ENCODE data around the gene C14orf119.

Gene C14orf119, protein sequence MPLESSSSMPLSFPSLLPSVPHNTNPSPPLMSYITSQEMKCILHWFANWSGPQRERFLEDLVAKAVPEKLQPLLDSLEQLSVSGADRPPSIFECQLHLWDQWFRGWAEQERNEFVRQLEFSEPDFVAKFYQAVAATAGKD

DNA sequence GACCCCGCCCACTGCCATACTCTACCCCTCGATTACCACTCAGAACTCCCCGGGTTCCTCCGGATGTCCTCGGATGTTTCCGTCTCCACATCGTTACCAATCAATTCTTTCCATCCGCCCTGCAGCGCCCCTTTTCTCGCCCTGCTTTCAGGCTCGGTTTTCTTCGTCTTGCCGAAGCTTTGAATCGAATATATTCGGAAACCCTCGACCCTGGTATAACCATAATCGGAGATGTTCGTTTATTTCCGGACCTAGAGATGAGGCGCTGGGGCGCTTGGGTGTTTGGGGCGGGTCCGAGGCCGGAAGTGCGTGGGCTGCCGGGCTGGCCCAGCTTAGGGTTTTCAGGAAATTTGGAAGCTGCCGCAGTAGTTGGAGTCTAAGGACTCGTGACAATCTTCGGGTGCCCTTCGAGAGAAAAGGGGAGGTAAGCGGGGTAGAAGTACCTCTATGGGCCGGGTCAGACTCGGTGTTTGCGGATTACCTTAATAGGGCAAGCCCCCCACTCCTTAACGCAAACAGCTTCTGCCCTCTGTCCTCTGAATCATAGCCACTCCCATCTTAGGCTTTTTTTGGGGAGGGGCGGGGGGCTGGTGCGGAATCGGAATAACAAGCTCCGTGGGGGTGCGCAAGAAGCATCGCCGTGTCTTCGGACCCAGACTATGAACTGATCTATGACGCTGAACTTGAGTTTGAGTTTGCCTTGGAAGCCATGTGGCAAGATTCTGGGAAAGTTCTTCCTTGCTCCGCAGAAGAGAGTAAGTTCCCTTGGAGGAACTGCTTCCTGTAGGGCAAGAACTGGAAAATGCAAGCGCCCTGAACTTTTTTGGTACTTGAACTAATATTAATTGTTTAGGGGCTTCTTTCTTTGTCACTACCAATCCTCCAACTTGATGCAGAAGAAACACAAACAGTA lies at the start of gene C14orf119:
Gene C14orf119 (plus strand): TSS at position 310 of the 913 bp plus-strand sequence. CDS start 2,154 bp downstream, outside the sequence.
- peak; percentile 99 for DNase-seq (ENCODE audit: low read depth)
- peak within 1 kb of the TSS; percentile 86 for H3K4me3 ChIP-seq (ENCODE audit: low read depth, low read length)
- TF ChIP-seq, protein P1, sequence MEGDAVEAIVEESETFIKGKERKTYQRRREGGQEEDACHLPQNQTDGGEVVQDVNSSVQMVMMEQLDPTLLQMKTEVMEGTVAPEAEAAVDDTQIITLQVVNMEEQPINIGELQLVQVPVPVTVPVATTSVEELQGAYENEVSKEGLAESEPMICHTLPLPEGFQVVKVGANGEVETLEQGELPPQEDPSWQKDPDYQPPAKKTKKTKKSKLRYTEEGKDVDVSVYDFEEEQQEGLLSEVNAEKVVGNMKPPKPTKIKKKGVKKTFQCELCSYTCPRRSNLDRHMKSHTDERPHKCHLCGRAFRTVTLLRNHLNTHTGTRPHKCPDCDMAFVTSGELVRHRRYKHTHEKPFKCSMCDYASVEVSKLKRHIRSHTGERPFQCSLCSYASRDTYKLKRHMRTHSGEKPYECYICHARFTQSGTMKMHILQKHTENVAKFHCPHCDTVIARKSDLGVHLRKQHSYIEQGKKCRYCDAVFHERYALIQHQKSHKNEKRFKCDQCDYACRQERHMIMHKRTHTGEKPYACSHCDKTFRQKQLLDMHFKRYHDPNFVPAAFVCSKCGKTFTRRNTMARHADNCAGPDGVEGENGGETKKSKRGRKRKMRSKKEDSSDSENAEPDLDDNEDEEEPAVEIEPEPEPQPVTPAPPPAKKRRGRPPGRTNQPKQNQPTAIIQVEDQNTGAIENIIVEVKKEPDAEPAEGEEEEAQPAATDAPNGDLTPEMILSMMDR (IDR thresholded peaks at IDR 0.05; ENCODE audit: control insufficient read depth, extremely low read depth, insufficient read depth) = no peak

DNA sequence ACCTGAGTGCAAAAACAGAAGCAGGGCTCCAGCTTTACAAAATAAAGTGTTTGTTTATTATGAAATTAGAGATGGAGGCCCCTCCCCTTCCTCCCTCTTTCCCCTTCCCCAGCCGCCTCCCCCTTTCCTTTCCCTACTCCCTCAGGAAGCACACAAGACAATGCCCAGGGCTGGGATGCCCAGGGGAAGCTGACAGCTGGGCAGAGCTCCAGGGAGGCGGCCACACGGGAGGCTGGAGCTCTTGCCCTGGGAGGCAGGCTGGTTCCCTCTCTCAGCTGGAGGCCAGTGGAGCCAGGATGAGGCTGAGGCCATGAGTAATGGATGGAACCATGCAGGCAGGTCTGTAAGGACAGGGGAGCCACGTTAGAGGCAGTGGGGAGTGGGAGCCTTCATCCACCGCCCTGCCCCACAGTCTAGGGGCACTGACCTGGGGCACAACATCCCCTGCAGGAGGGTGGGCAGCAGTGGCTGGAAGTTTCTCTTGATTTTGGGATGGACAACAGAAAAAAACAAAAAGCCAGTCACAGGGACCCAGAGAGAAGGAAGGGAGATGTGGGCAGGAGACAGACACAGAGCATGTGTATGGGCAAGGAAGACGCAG lies 48.2 kb upstream of the C14orf119 start:
- H3K4me3 ChIP-seq (ENCODE audit: low read depth, low read length) = no peak overlapping the region
- TF ChIP-seq, protein P1 (IDR thresholded peaks at IDR 0.05; ENCODE audit: control insufficient read depth, extremely low read depth, insufficient read depth) = no peak

DNA sequence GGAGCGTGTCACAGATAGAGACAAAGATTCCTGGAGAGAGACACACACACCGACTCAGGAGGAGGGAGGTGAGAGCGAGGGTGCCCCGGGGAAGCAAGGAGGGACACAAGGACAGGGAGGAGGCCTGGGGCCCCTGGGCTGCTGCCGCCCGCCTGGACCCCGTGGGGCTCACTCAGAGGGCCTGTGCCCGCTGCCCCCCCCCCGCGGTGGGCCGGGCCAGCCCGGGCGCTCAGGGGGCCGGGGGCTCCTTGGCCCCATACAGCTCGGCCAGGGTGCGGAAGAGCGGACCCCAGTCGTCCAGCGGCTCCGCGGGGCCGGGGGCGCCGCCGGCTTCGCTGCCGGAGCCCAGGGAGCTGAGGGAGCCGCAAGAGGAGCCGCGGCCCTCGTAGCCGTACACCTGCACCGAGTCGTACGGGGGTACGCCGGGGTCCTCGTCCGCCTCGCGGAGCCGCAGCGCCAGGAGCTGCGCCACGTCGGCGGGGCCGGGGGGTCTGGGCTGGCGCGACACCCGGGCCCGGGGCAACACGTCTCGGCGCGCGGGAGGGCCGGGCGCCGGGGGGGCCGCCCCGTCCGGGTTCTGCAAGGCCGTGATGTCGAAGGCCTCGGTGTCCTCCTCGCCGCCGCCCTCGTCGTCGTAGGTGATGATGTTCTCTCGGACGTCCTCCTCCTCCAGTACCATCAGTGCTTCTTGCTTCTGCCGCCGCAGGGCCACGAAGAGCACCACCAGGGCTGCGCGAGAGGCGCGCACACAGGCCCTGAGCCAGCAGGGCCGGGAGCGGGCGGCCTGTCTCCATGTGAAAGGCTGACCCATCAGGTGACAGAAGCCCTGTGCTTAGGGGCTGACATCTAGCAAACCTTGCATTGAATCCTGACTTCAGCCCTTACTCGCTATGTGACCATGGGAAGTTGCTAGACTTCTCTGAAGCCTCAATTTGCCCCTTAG lies 47.3 kb upstream of the C14orf119 start:
- TF ChIP-seq, protein P1 (IDR thresholded peaks at IDR 0.05; ENCODE audit: control insufficient read depth, extremely low read depth, insufficient read depth) = no peak
- H3K4me3 ChIP-seq (ENCODE audit: low read depth, low read length) = no peak overlapping the region
- DNase-seq (ENCODE audit: low read depth) = no peak

More for the DNA sequence above, 48.2 kb upstream of the C14orf119 start:
- DNase-seq (ENCODE audit: low read depth) = no peak

DNA sequence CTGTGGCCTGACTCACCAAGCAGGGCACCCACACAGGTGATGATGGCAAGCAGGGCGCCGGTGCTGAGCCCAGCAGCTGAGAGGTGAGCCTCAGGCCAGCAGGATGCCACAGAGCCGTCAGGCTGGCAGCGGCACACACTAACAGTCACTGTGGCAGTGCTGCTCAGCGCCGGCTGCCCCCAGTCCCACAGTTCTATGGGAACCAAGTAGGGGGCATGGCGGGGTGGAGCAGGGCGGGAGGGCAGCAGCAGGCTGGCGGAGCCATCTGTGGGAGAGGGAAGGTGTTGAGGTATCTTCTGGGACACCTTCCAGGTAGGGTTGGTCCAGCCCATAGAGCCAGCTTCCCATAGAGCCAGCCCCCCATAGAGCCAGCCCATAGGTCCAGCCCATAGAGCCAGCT lies 46.3 kb upstream of the C14orf119 start:
- TF ChIP-seq, protein P1 (IDR thresholded peaks at IDR 0.05; ENCODE audit: control insufficient read depth, extremely low read depth, insufficient read depth) = no peak
- no peak overlapping the region for H3K4me3 ChIP-seq (ENCODE audit: low read depth, low read length)
- DNase-seq (ENCODE audit: low read depth) = no peak

DNA sequence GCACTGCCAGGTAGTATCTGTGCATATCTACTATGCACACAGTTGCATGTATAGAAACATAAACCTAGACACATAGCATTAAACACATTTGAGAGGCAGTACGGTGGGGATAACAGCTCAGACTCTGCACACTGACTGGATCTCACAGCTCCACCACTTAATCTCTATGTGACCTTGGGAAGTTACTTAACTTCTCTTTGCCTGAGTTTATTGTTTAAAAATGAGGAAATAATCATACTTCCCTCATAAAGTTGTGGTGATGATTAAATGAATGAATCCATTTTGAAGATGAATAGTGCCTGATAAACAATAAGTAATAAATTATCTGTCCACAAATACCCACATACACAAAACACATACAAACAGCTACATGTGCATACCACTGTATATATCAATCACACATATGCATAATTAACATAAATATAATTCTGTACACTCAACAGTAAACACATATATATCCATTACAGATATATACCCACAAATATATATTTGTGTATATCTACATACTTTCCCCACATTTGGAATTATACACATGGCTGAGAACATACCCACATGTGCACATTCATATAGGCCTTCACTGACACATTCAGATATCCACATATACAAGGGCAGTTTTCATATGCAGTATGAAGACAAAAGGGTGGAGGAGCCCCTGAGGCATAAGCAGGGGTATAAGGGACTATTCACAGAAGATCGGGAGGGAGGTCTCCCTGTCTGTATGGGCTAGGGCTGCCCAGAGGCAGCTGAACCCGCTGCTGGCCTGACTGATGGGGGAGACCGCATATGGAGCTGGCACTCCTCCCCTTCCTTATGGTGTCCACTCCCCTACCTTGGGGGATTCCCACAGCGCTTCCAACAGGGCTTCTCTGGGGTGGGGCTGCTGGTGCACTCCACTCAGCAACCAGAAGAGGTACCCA lies 43.9 kb upstream of the C14orf119 start:
- H3K4me3 ChIP-seq (ENCODE audit: low read depth, low read length) = no peak overlapping the region
- DNase-seq (ENCODE audit: low read depth) = no peak
- TF ChIP-seq, protein P1 (IDR thresholded peaks at IDR 0.05; ENCODE audit: control insufficient read depth, extremely low read depth, insufficient read depth) = no peak

Measured in LNCaP clone FGC (cell line).